Caco-2 (cell line): ENCODE data around the gene GUK1. TPM values are rescaled to one million over a fixed set of nuclear protein-coding genes. Genes with fewer than 3 reads are reported as not detected.

Source experiments
- BruUV-seq: library from RNA; stranded (reverse); fragments of 400-500 nt; replicated peaks from 2 replicates; lab custom pipeline; 2021; lab: Mats Ljungman, UMichigan
- CTCF ChIA-PET: fragments of 300-600 bp; sonication (Branson Sonifier 250); formaldehyde crosslinking; loops from one replicate; lab custom pipeline; 2022; ENCODE audit warnings: antibody characterized with exemption; lab: Charles Lee
- POLR2A ChIA-PET: fragments of 300-600 bp; sonication (Branson Sonifier 250); formaldehyde crosslinking; loops from one replicate; lab custom pipeline; 2022; ENCODE audit warnings: antibody characterized with exemption; lab: Charles Lee
- DNase-seq, 2 experiments: peaks; one replicate each; pipeline versions ENCODE4 v3.0.0 to v3.0.0-alpha.2; 2020 to 2022
- H3K27me3 ChIP-seq: replicated peaks from 2 replicates; pipeline ENCODE4 v1.6.0; 2011; ENCODE audit warnings: low read length; ENCODE audit not compliant: control insufficient read depth, insufficient read depth
- H3K36me3 ChIP-seq: 2 replicates; pipeline ENCODE4 v1.5.1; 2011; ENCODE audit warnings: low read length; ENCODE audit not compliant: control insufficient read depth, insufficient read depth
- H3K4me1 ChIP-seq: fragments of 250-450 bp; sonication (Bioruptor Pico); 2 replicates; pipeline ENCODE4 v1.5.1; 2020; ENCODE audit warnings: mild to moderate bottlenecking
- H3K4me3 ChIP-seq: 2 replicates; pipeline ENCODE4 v1.5.1; 2011; ENCODE audit warnings: low read depth, mild to moderate bottlenecking, control low read depth, low read length
- H3K9me3 ChIP-seq: fragments of 250-450 bp; sonication (Bioruptor Pico); 2 replicates; pipeline ENCODE4 v1.5.1; 2020; ENCODE audit warnings: mild to moderate bottlenecking, moderate library complexity
- H3K27ac Mint-ChIP-seq: one replicate; pipeline ENCODE4 v1.8.0; 2022; ENCODE audit warnings: mixed read lengths; ENCODE audit not compliant: unreplicated experiment
- H3K27me3 Mint-ChIP-seq: one replicate; pipeline ENCODE4 v1.8.0; 2022; ENCODE audit warnings: mixed read lengths; ENCODE audit not compliant: insufficient read depth, unreplicated experiment
- H3K36me3 Mint-ChIP-seq: one replicate; pipeline ENCODE4 v1.8.0; 2022; ENCODE audit warnings: mild to moderate bottlenecking, mixed read lengths; ENCODE audit not compliant: insufficient read depth, unreplicated experiment
- H3K4me1 Mint-ChIP-seq: one replicate; pipeline ENCODE4 v1.8.0; 2022; ENCODE audit warnings: low read depth, mixed read lengths; ENCODE audit not compliant: unreplicated experiment
- H3K4me3 Mint-ChIP-seq: one replicate; pipeline ENCODE4 v1.8.0; 2022; ENCODE audit warnings: mild to moderate bottlenecking, moderate library complexity, mixed read lengths; ENCODE audit not compliant: unreplicated experiment
- H3K9me3 Mint-ChIP-seq: one replicate; pipeline ENCODE4 v1.8.0; 2022; ENCODE audit warnings: mixed read lengths; ENCODE audit not compliant: unreplicated experiment
- CTCF ChIP-seq, 2 experiments: fragments of 200-600 bp in 1 of 2; IDR thresholded peaks; 1 replicate in 1 of 2; 2 replicates in 1 of 2; pipeline versions ENCODE4 v1.5.1 to v1.8.0; 2011 to 2022; ENCODE audit warnings: antibody characterized with exemption in 1 of 2, control low read depth in 1 of 2, inconsistent platforms in 1 of 2, low read depth in 1 of 2, low read length in 1 of 2, mild to moderate bottlenecking in 1 of 2, moderate library complexity in 1 of 2; ENCODE audit not compliant: insufficient read depth in 1 of 2, severe bottlenecking in 1 of 2, unreplicated experiment in 1 of 2
- intact Hi-C: fragments of 100-400 bp; cut with micrococcal nuclease; formaldehyde crosslinking; loops from one replicate; pipeline ENCODE4 v1.10.0; 2022; ENCODE audit not compliant: unreplicated experiment
- total RNA-seq: library from RNA; stranded (reverse); gene quantifications from 2 replicates; pipeline ENCODE4 v1.2.3, GENCODE V29; 2022

Gene GUK1
- total RNA-seq, 1 experiment from 2014 or later: 73.6 TPM

- Mint-ChIP-seq H3K9me3 (no peaks in the 10 kb centered on the region), H3K4me1 (no peaks in the 10 kb centered on the region), H3K36me3 (peaks cover 18% of the 10 kb centered on the region), H3K4me3 (no peak overlapping the region), H3K27ac (no peak overlapping the region), H3K27me3 (no peaks in the 10 kb centered on the region)
- peak in 1 of 2 experiments; percentile 28 for DNase-seq
- intact Hi-C loops: no loop called here
- H3K36me3 ChIP-seq: no peaks in the 10 kb centered on the region
- no peak for TF ChIP-seq CTCF (IDR thresholded peaks at IDR 0.05; ENCODE audit: insufficient read depth in 1 of 2, low read depth in 1 of 2, low read length in 1 of 2, severe bottlenecking in 1 of 2, unreplicated experiment in 1 of 2)
- POLR2A ChIA-PET: no interaction called here
- no TSS peak for BruUV-seq
- no peaks in the 10 kb centered on the region for H3K27me3 ChIP-seq
- H3K9me3 ChIP-seq: peaks cover 9% of the 10 kb centered on the region
- no peaks in the 10 kb centered on the region for H3K4me1 ChIP-seq
- no peak overlapping the region for H3K4me3 ChIP-seq
- CTCF ChIA-PET: no interaction called here
These were observed 34.6 kb downstream of the GUK1 start for GRCh38 chr1:228174482-228175315.

GRCh38 chr1:228175316-228176023 lies 35.4 kb downstream of the GUK1 start:
- no peaks in the 10 kb centered on the region for H3K27me3 ChIP-seq
- ChIA-PET CTCF (no interaction called here), POLR2A (no interaction called here)
- no peak for TF ChIP-seq CTCF (IDR thresholded peaks at IDR 0.05; ENCODE audit: insufficient read depth in 1 of 2, low read depth in 1 of 2, low read length in 1 of 2, severe bottlenecking in 1 of 2, unreplicated experiment in 1 of 2)
- intact Hi-C loops: no loop called here
- no peaks in the 10 kb centered on the region for H3K4me1 ChIP-seq
- H3K27me3 Mint-ChIP-seq: no peaks in the 10 kb centered on the region
- H3K4me3 Mint-ChIP-seq: no peak overlapping the region
- BruUV-seq: no TSS peak
- peaks cover 18% of the 10 kb centered on the region for H3K36me3 Mint-ChIP-seq
- no peaks in the 10 kb centered on the region for H3K4me1 Mint-ChIP-seq
- H3K9me3 ChIP-seq: peaks cover 9% of the 10 kb centered on the region
- no peaks in the 10 kb centered on the region for H3K9me3 Mint-ChIP-seq
- no peaks in the 10 kb centered on the region for H3K36me3 ChIP-seq
- H3K27ac Mint-ChIP-seq: no peak overlapping the region
- no peak overlapping the region for H3K4me3 ChIP-seq
- DNase-seq: peak in 1 of 2 experiments; percentile 23

- intact Hi-C loops: no loop called here
- no peak for DNase-seq
- H3K36me3 ChIP-seq: no peaks in the 10 kb centered on the region
- peaks cover 9% of the 10 kb centered on the region for H3K9me3 ChIP-seq
- H3K4me3 ChIP-seq: no peak overlapping the region
- H3K4me1 Mint-ChIP-seq: no peaks in the 10 kb centered on the region
- no peak for TF ChIP-seq CTCF (IDR thresholded peaks at IDR 0.05; ENCODE audit: insufficient read depth in 1 of 2, low read depth in 1 of 2, low read length in 1 of 2, severe bottlenecking in 1 of 2, unreplicated experiment in 1 of 2)
- no TSS peak for BruUV-seq
- H3K4me3 Mint-ChIP-seq: no peak overlapping the region
- no peaks in the 10 kb centered on the region for H3K27me3 Mint-ChIP-seq
- ChIA-PET POLR2A (no interaction called here), CTCF (no interaction called here)
- no peaks in the 10 kb centered on the region for H3K27me3 ChIP-seq
- H3K9me3 Mint-ChIP-seq: no peaks in the 10 kb centered on the region
- H3K27ac Mint-ChIP-seq: no peak overlapping the region
- H3K36me3 Mint-ChIP-seq: peaks cover 18% of the 10 kb centered on the region
- no peaks in the 10 kb centered on the region for H3K4me1 ChIP-seq
These were observed 35.9 kb downstream of the GUK1 start for GRCh38 chr1:228176024-228176395.
